A549 (cell line): ENCODE measurements around the gene SMIM32.

Experiments used
- CTCF ChIP-seq: fragments of >200 bp; sonication (Bioruptor Twin); formaldehyde crosslinking; IDR thresholded peaks from 3 replicates; pipeline ENCODE4 v1.5.1; 2016
- E2F6 ChIP-seq: IDR thresholded peaks from 2 replicates; pipeline ENCODE4 v1.6.1; 2012; ENCODE audit warnings: low read depth, borderline replicate concordance
- HMGXB4 ChIP-seq: fragments of 250-450 bp; sonication (Bioruptor Pico); IDR thresholded peaks from 2 replicates; pipeline ENCODE4 v1.5.0; 2021; ENCODE audit warnings: mild to moderate bottlenecking, moderate library complexity, borderline replicate concordance
- MAFK ChIP-seq: fragments of 450-650 bp; IDR thresholded peaks from 2 replicates; pipeline ENCODE4 v1.6.1; 2014; ENCODE audit not compliant: partially characterized antibody
- PHF8 ChIP-seq: fragments of 200-600 bp; sonication (generic); IDR thresholded peaks from 2 replicates; pipeline ENCODE4 v1.6.1; 2016; ENCODE audit warnings: low read depth, mild to moderate bottlenecking, antibody characterized with exemption, moderate library complexity, borderline replicate concordance
- ZC3H11A ChIP-seq: fragments of 450-650 bp; IDR thresholded peaks from 2 replicates; pipeline ENCODE4 v1.6.1; 2014; ENCODE audit warnings: antibody characterized with exemption, mild to moderate bottlenecking
- ZFP36 ChIP-seq: fragments of 450-650 bp; IDR thresholded peaks from 2 replicates; pipeline ENCODE4 v1.6.1; 2014; ENCODE audit warnings: borderline replicate concordance; ENCODE audit not compliant: partially characterized antibody

- TF ChIP-seq CTCF (no peak), MAFK (no peak), HMGXB4 (no peak), ZFP36 (no peak), ZC3H11A (no peak), E2F6 (no peak), PHF8 (no peak)
Observed at GRCh38 chr5:136236479-136237083, 43.6 kb upstream of the SMIM32 start.
